GM23338 (cell line): Measurements from ENCODE around the gene UCN3. TPM values are rescaled to one million over a fixed set of nuclear protein-coding genes. Genes with fewer than 3 reads are reported as not detected.
"Not testable (repeated sequence)": the region's sequence is repeated elsewhere in the genome, so short reads cannot be mapped to it uniquely, and the experiment has no call there.

ENCODE experiments used
- ATAC-seq: fragments of 200-7000 bp; cut with Tn5 transposase; 3 replicates; pipeline ENCODE4 v1.9.1; 2020
- DNase-seq: peaks from one replicate; pipeline ENCODE4 v3.0.0-alpha.2; 2015; ENCODE audit warnings: low spot score
- H2AFZ ChIP-seq: fragments of 200-600 bp; sonication (generic); 2 replicates; pipeline ENCODE4 v1.8.0; 2016; ENCODE audit warnings: antibody characterized with exemption, mild to moderate bottlenecking, moderate library complexity
- H3F3A ChIP-seq: fragments of 200-600 bp; sonication (generic); replicated peaks from 2 replicates; pipeline ENCODE4 v1.8.0; 2017; ENCODE audit warnings: antibody characterized with exemption, mixed run types, low read depth
- H3K27ac ChIP-seq: fragments of 200-600 bp; sonication (generic); 2 replicates; pipeline ENCODE4 v1.6.1; 2016; ENCODE audit warnings: low read depth
- H3K27me3 ChIP-seq: fragments of 200-600 bp; sonication (generic); 2 replicates; pipeline ENCODE4 v1.8.0; 2016; ENCODE audit warnings: mild to moderate bottlenecking, mixed run types, moderate library complexity; ENCODE audit not compliant: insufficient read depth
- H3K36me3 ChIP-seq: fragments of 200-600 bp; sonication (generic); 2 replicates; pipeline ENCODE4 v1.8.0; 2016; ENCODE audit warnings: mild to moderate bottlenecking; ENCODE audit not compliant: insufficient read depth
- H3K4me1 ChIP-seq: fragments of 200-600 bp; sonication (generic); 2 replicates; pipeline ENCODE4 v1.8.0; 2016; ENCODE audit warnings: mild to moderate bottlenecking, moderate library complexity; ENCODE audit not compliant: insufficient read depth
- H3K4me2 ChIP-seq: fragments of 200-600 bp; sonication (generic); 2 replicates; pipeline ENCODE4 v1.7.1; 2017; ENCODE audit warnings: mixed run types
- H3K4me3 ChIP-seq: fragments of 200-600 bp; sonication (generic); 2 replicates; pipeline ENCODE4 v1.6.1; 2016; ENCODE audit warnings: mixed run types
- H3K79me2 ChIP-seq: fragments of 200-600 bp; sonication (generic); replicated peaks from 2 replicates; pipeline ENCODE4 v1.8.0; 2017; ENCODE audit warnings: mild to moderate bottlenecking; ENCODE audit not compliant: insufficient read depth
- H3K9me2 ChIP-seq: fragments of 200-600 bp; sonication (generic); 2 replicates; pipeline ENCODE4 v1.8.0; 2017; ENCODE audit not compliant: insufficient read depth
- H4K20me1 ChIP-seq: fragments of 200-600 bp; sonication (generic); replicated peaks from 2 replicates; pipeline ENCODE4 v1.8.0; 2017; ENCODE audit warnings: mild to moderate bottlenecking; ENCODE audit not compliant: insufficient read depth
- H3K27ac Mint-ChIP-seq: 2 replicates; pipeline ENCODE4 v1.8.0; 2020; ENCODE audit warnings: inconsistent platforms, mild to moderate bottlenecking, moderate library complexity, mixed read lengths
- H3K27me3 Mint-ChIP-seq: 3 replicates; pipeline ENCODE4 v1.8.0; 2022; ENCODE audit warnings: low read depth, mild to moderate bottlenecking, moderate library complexity, mixed read lengths, inconsistent platforms; ENCODE audit not compliant: insufficient read depth, poor library complexity
- H3K36me3 Mint-ChIP-seq: 3 replicates; pipeline ENCODE4 v1.8.0; 2021; ENCODE audit warnings: low read depth, mild to moderate bottlenecking, inconsistent platforms, moderate library complexity, mixed read lengths
- H3K4me1 Mint-ChIP-seq: 3 replicates; pipeline ENCODE4 v1.8.0; 2020; ENCODE audit warnings: mild to moderate bottlenecking, inconsistent platforms, mixed read lengths
- H3K4me3 Mint-ChIP-seq: 3 replicates; pipeline ENCODE4 v1.8.0; 2021; ENCODE audit warnings: moderate library complexity, mild to moderate bottlenecking, inconsistent platforms, mixed read lengths
- H3K9me3 Mint-ChIP-seq: 3 replicates; pipeline ENCODE4 v1.8.0; 2020; ENCODE audit warnings: moderate library complexity, mild to moderate bottlenecking, inconsistent platforms, mixed read lengths
- CREB1 ChIP-seq: fragments of 250-450 bp; sonication (Bioruptor Pico); IDR thresholded peaks from 2 replicates; pipeline ENCODE4 v1.5.0; 2020; ENCODE audit warnings: low read depth, mild to moderate bottlenecking, moderate library complexity
- CTCF ChIP-seq, 2 experiments: fragments of 200-600 bp in 1 of 2; sonication (generic) in 1 of 2; conservative IDR thresholded peaks; 2 replicates each; pipeline versions ENCODE4 v1.5.1 to v1.6.1; 2016 to 2017; ENCODE audit warnings: antibody characterized with exemption in 2 of 2, low read depth in 2 of 2, mild to moderate bottlenecking in 2 of 2, moderate library complexity in 1 of 2
- ETS1 ChIP-seq: IDR thresholded peaks from 2 replicates; pipeline ENCODE4 v1.6.1; 2016; ENCODE audit warnings: antibody characterized with exemption
- EZH2phosphoT487 ChIP-seq: fragments of 200-600 bp; sonication (generic); IDR thresholded peaks from one replicate; pipeline ENCODE4 v1.8.1; 2018; ENCODE audit warnings: antibody characterized with exemption; ENCODE audit not compliant: unreplicated experiment
- JUNB ChIP-seq: IDR thresholded peaks from one replicate; pipeline ENCODE4 v1.6.1; 2016; ENCODE audit warnings: antibody characterized with exemption; ENCODE audit not compliant: unreplicated experiment
- POLR2AphosphoS5 ChIP-seq: IDR thresholded peaks from 2 replicates; pipeline ENCODE4 v1.6.1; 2016; ENCODE audit warnings: antibody characterized with exemption, low read depth
- REST ChIP-seq: IDR thresholded peaks from one replicate; pipeline ENCODE4 v1.6.1; 2018; ENCODE audit warnings: antibody characterized with exemption; ENCODE audit not compliant: unreplicated experiment
- polyA plus RNA-seq: library from polyadenylated mRNA; unstranded; fragments of >200 nt; fragmentation: Nextera tagmentation; extraction: Ambion mirVana; gene quantifications from 2 replicates; pipeline ENCODE4 v1.2.1, GENCODE V29; 2016
- total RNA-seq: library from RNA; depleted of rRNA; stranded (reverse); fragments of >200 nt; shearing (Covaris generic); gene quantifications from 2 replicates; pipeline ENCODE4 v1.2.3, GENCODE V29; 2014

UCN3 gene
- total and polyA plus RNA-seq, 2 experiments from 2014 or later = not detected

GRCh38 chr10:5373891-5374611 is 9.3 kb downstream of the UCN3 start:
- Histone ChIP-seq H3K36me3 (no peaks in the 10 kb centered on the region), H3K79me2 (no peaks in the 10 kb centered on the region), H3K4me3 (no peak overlapping the region), H3K9me2 (0 out of 2 replicates have a peak, but pooled peaks cover 4% of the 10 kb centered on the region), H3K27ac (no peak overlapping the region), H3K4me1 (no peaks in the 10 kb centered on the region), H3K4me2 (no peak overlapping the region), H4K20me1 (no peaks in the 10 kb centered on the region), H3F3A (peaks cover 15% of the 10 kb centered on the region), H2AFZ (no peak overlapping the region), H3K27me3 (no peaks in the 10 kb centered on the region)
- H3K9me3 Mint-ChIP-seq = peaks cover 38% of the 10 kb centered on the region
- H3K4me1 Mint-ChIP-seq = no peaks in the 10 kb centered on the region
- H3K4me3 Mint-ChIP-seq = no peak overlapping the region
- no peak for ATAC-seq
- DNase-seq = no peak
- H3K27ac Mint-ChIP-seq = no peak overlapping the region
- H3K27me3 Mint-ChIP-seq = peaks cover 6% of the 10 kb centered on the region
- H3K36me3 Mint-ChIP-seq = peaks cover 23% of the 10 kb centered on the region
- TF ChIP-seq ETS1 (no peak), JUNB (no peak)

- Histone ChIP-seq H3F3A (no peaks in the 10 kb centered on the region; the same call in 1 of the 2 replicates), H3K27me3 (no peaks in the 10 kb centered on the region), H3K4me2 (no peak overlapping the region), H3K79me2 (no peaks in the 10 kb centered on the region), H3K4me1 (no peaks in the 10 kb centered on the region), H3K36me3 (no peaks in the 10 kb centered on the region; the same call in 1 of the 2 replicates), H3K27ac (no peak overlapping the region), H3K9me2 (no peaks in the 10 kb centered on the region), H4K20me1 (no peaks in the 10 kb centered on the region), H3K4me3 (no peak overlapping the region), H2AFZ (no peak overlapping the region)
- no peak overlapping the region for H3K27ac Mint-ChIP-seq
- ATAC-seq (no peak), DNase-seq (no peak)
- H3K4me1 Mint-ChIP-seq = no peaks in the 10 kb centered on the region
- H3K9me3 Mint-ChIP-seq = peaks cover 19% of the 10 kb centered on the region
- no peak for TF ChIP-seq EZH2phosphoT487
- TF ChIP-seq CTCF (conservative IDR thresholded peaks at IDR 0.05; ENCODE audit: low read depth in 2 of 2) = no peak
- no peak for TF ChIP-seq CREB1 (CRISPR knock-in tag)
- no peak for TF ChIP-seq POLR2AphosphoS5
- peak; percentile 50 for TF ChIP-seq REST
- peaks cover 1% of the 10 kb centered on the region for H3K27me3 Mint-ChIP-seq
- H3K4me3 Mint-ChIP-seq = no peak overlapping the region
- H3K36me3 Mint-ChIP-seq = peaks cover 6% of the 10 kb centered on the region; the same call in 2 of the 3 replicates
These were observed 11.7 kb downstream of the UCN3 start for GRCh38 chr10:5376450-5376849.

GRCh38 chr10:5379202-5379601 is 14.4 kb downstream of the UCN3 start:
- not testable (repeated sequence) for H3K27ac Mint-ChIP-seq, H3K36me3 Mint-ChIP-seq, H3K4me1 ChIP-seq

GRCh38 chr10:5380395-5380794 is 15.6 kb downstream of the UCN3 start:
- H3K9me2 ChIP-seq, H4K20me1 ChIP-seq, H3K79me2 ChIP-seq, DNase-seq, H2AFZ ChIP-seq, H3K4me1 ChIP-seq, H3K27me3 Mint-ChIP-seq, H3K27ac ChIP-seq, H3K27me3 ChIP-seq, H3K4me3 ChIP-seq, H3K36me3 Mint-ChIP-seq, H3K4me1 Mint-ChIP-seq, H3K4me2 ChIP-seq, ATAC-seq, H3K4me3 Mint-ChIP-seq, H3K36me3 ChIP-seq, H3F3A ChIP-seq, H3K27ac Mint-ChIP-seq: not testable (repeated sequence)
- H3K9me3 Mint-ChIP-seq = peaks cover 12% of the 10 kb centered on the region; the same call in 1 of the 3 replicates

More at GRCh38 chr10:5379202-5379601, 14.4 kb downstream of the UCN3 start:
- H3K4me3 ChIP-seq, H3K4me3 Mint-ChIP-seq, H3K4me2 ChIP-seq, H2AFZ ChIP-seq, H3K27me3 Mint-ChIP-seq, H3K36me3 ChIP-seq, H3K79me2 ChIP-seq, H3K27me3 ChIP-seq, H3F3A ChIP-seq, H3K4me1 Mint-ChIP-seq, ATAC-seq, H4K20me1 ChIP-seq, H3K27ac ChIP-seq, H3K9me2 ChIP-seq, DNase-seq, H3K9me3 Mint-ChIP-seq: not testable (repeated sequence)
